Measurements from ENCODE around the gene EYA3.

EYA3 gene

GRCh38 chr1:28083876-28084275 is 4.5 kb downstream of the EYA3 start:
- Histone ChIP-seq H3K4me3 (ENCODE audit: low read length) (peak overlapping the region; percentile 15), H3K79me2 (ENCODE audit: control insufficient read depth, low read length) (peaks cover 95% of the 10 kb centered on the region), H3K36me3 (ENCODE audit: control insufficient read depth, low read length) (peaks cover 34% of the 10 kb centered on the region), H3K4me2 (ENCODE audit: low read length) (peak overlapping the region; percentile 51), H3K27ac (ENCODE audit: low read depth, low read length) (peak overlapping the region; percentile 35), H4K20me1 (ENCODE audit: control insufficient read depth, insufficient read depth, low read depth, low read length) (0 out of 2 replicates have a peak, but pooled peaks cover 3% of the 10 kb centered on the region), H3K9me3 (ENCODE audit: control insufficient read depth, insufficient read depth, low read length) (no peaks in the 10 kb centered on the region), H3K4me1 (ENCODE audit: control insufficient read depth, low read length) (peaks cover 77% of the 10 kb centered on the region), H3K27me3 (ENCODE audit: control insufficient read depth, low read length) (no peaks in the 10 kb centered on the region), H3K9me2 (replicated peaks; ENCODE audit: control insufficient read depth, low read length) (no peaks in the 10 kb centered on the region), H3F3A (ENCODE audit: control insufficient read depth, insufficient read depth) (peaks cover 2% of the 10 kb centered on the region)
- no peak for TF ChIP-seq EZH2phosphoT487 (IDR thresholded peaks at IDR 0.05; ENCODE audit: borderline replicate concordance, low read length)
- TF ChIP-seq CTCF (IDR thresholded peaks at IDR 0.05; ENCODE audit: low read depth, low read length, poor library complexity, severe bottlenecking) = no peak

GRCh38 chr1:28078680-28079626 is 9.5 kb downstream of the EYA3 start:
- Histone ChIP-seq H3K9me2 (replicated peaks; ENCODE audit: control insufficient read depth, low read length) (no peaks in the 10 kb centered on the region), H3K79me2 (ENCODE audit: control insufficient read depth, low read length) (peaks cover 98% of the 10 kb centered on the region), H3F3A (ENCODE audit: control insufficient read depth, insufficient read depth) (peaks cover 15% of the 10 kb centered on the region), H3K4me3 (ENCODE audit: low read length) (no peak overlapping the region), H3K4me1 (ENCODE audit: control insufficient read depth, low read length) (peaks cover 88% of the 10 kb centered on the region), H3K27ac (ENCODE audit: low read depth, low read length) (peak overlapping the region; percentile 16; the same call in 1 of the 2 replicates), H3K9me3 (ENCODE audit: control insufficient read depth, insufficient read depth, low read length) (no peaks in the 10 kb centered on the region), H4K20me1 (ENCODE audit: control insufficient read depth, insufficient read depth, low read depth, low read length) (no peaks in the 10 kb centered on the region), H3K36me3 (ENCODE audit: control insufficient read depth, low read length) (peaks cover 48% of the 10 kb centered on the region), H3K4me2 (ENCODE audit: low read length) (0 out of 2 replicates have a peak overlapping the region, but pooled peaks have one; percentile 1), H3K27me3 (ENCODE audit: control insufficient read depth, low read length) (no peaks in the 10 kb centered on the region)
- TF ChIP-seq CTCF (IDR thresholded peaks at IDR 0.05; ENCODE audit: low read depth, low read length, poor library complexity, severe bottlenecking) = no peak
- TF ChIP-seq EZH2phosphoT487 (IDR thresholded peaks at IDR 0.05; ENCODE audit: borderline replicate concordance, low read length) = no peak

- Histone ChIP-seq H4K20me1 (ENCODE audit: control insufficient read depth, insufficient read depth, low read depth, low read length) (no peaks in the 10 kb centered on the region), H3K9me2 (replicated peaks; ENCODE audit: control insufficient read depth, low read length) (no peaks in the 10 kb centered on the region), H3K27ac (ENCODE audit: low read depth, low read length) (no peak overlapping the region), H3K36me3 (ENCODE audit: control insufficient read depth, low read length) (peaks cover 52% of the 10 kb centered on the region), H3K4me2 (ENCODE audit: low read length) (no peak overlapping the region), H3K4me3 (ENCODE audit: low read length) (no peak overlapping the region), H3K4me1 (ENCODE audit: control insufficient read depth, low read length) (peaks cover 88% of the 10 kb centered on the region), H3K27me3 (ENCODE audit: control insufficient read depth, low read length) (no peaks in the 10 kb centered on the region), H3F3A (ENCODE audit: control insufficient read depth, insufficient read depth) (peaks cover 15% of the 10 kb centered on the region), H3K9me3 (ENCODE audit: control insufficient read depth, insufficient read depth, low read length) (no peaks in the 10 kb centered on the region), H3K79me2 (ENCODE audit: control insufficient read depth, low read length) (peaks cover 98% of the 10 kb centered on the region)
- TF ChIP-seq EZH2phosphoT487 (IDR thresholded peaks at IDR 0.05; ENCODE audit: borderline replicate concordance, low read length) = no peak
- TF ChIP-seq CTCF (IDR thresholded peaks at IDR 0.05; ENCODE audit: low read depth, low read length, poor library complexity, severe bottlenecking) = no peak
Measured at GRCh38 chr1:28078262-28078661, 10.1 kb downstream of the EYA3 start.

All from DOHH2 (cell line).